HG03039 (cell line): ENCODE measurements around the gene SURF4.
"Not testable (repeated sequence)": the region's sequence is repeated elsewhere in the genome, so short reads cannot be mapped to it uniquely, and the experiment has no call there.

Experiments
- ATAC-seq: cut with Tn5 transposase; IDR thresholded peaks from one replicate; pipeline ENCODE4 v1.9.1; 2021; ENCODE audit warnings: mild to moderate bottlenecking, moderate library complexity; ENCODE audit not compliant: unreplicated experiment

Gene SURF4

GRCh38 chr9:133335924-133336811, 39.7 kb downstream of the SURF4 start, which contains the start of gene SURF6:
TSS of gene SURF6 (minus strand) at chr9:133336188. CDS start at chr9:133336132, 56 bp downstream.
- peak; percentile 84 for ATAC-seq

GRCh38 chr9:133334888-133335287, 41.0 kb downstream of the SURF4 start:
- not testable (repeated sequence) for ATAC-seq

- ATAC-seq = no peak
These were observed 41.7 kb downstream of the SURF4 start for GRCh38 chr9:133334161-133334560.

- no peak for ATAC-seq
These were observed 42.3 kb downstream of the SURF4 start for GRCh38 chr9:133333566-133333965.

GRCh38 chr9:133333011-133333410, 42.8 kb downstream of the SURF4 start:
- no peak for ATAC-seq

- no peak for ATAC-seq
These were observed 43.5 kb downstream of the SURF4 start for GRCh38 chr9:133332381-133332730.

- no peak for ATAC-seq
These were observed 44.0 kb downstream of the SURF4 start for GRCh38 chr9:133331641-133332380.

- ATAC-seq = no peak
These were observed 44.6 kb downstream of the SURF4 start for GRCh38 chr9:133331221-133331620.

- ATAC-seq = not testable (repeated sequence)
These were observed 46.3 kb downstream of the SURF4 start for GRCh38 chr9:133329306-133330156.

- no peak for ATAC-seq
These were observed 47.9 kb downstream of the SURF4 start for GRCh38 chr9:133327834-133328484.

GRCh38 chr9:133327021-133327420, 48.8 kb downstream of the SURF4 start:
- not testable (repeated sequence) for ATAC-seq

GRCh38 chr9:133323991-133324703, 51.7 kb downstream of the SURF4 start:
- no peak for ATAC-seq

GRCh38 chr9:133323211-133323610, 52.6 kb downstream of the SURF4 start:
- ATAC-seq = no peak

GRCh38 chr9:133322701-133323100, 53.2 kb downstream of the SURF4 start:
- ATAC-seq = no peak

GRCh38 chr9:133321411-133321935, 54.4 kb downstream of the SURF4 start:
- no peak for ATAC-seq

- no peak for ATAC-seq
These were observed 55.4 kb downstream of the SURF4 start for GRCh38 chr9:133320421-133320881.

GRCh38 chr9:133317551-133317950, 58.3 kb downstream of the SURF4 start:
- not testable (repeated sequence) for ATAC-seq

GRCh38 chr9:133315997-133316396, 59.9 kb downstream of the SURF4 start:
- no peak for ATAC-seq
